Ascending aorta (tissue), 2 donors: Measurements from ENCODE around the gene GIGYF1. TPM values are rescaled to one million over a fixed set of nuclear protein-coding genes. Genes with fewer than 3 reads are reported as not detected.

Source experiments
- DNase-seq, 2 donors: peaks; one replicate each; pipeline ENCODE4 v3.0.0-alpha.2; 2019; ENCODE audit warnings: low spot score in 2 of 2
- H3K27ac ChIP-seq, 2 donors: fragments of 200-600 bp; sonication (generic); one replicate each; pipeline ENCODE4 v1.5.1; 2016 to 2017; ENCODE audit warnings: mild to moderate bottlenecking in 1 of 2
- H3K27me3 ChIP-seq: fragments of 200-600 bp; sonication (generic); one replicate; pipeline ENCODE4 v1.5.1; 2017
- H3K36me3 ChIP-seq, 2 donors: fragments of 200-600 bp; sonication (generic); one replicate each; pipeline ENCODE4 v1.5.1; 2016
- H3K4me1 ChIP-seq, 2 donors: fragments of 200-600 bp; sonication (generic); one replicate each; pipeline ENCODE4 v1.5.1; 2016 to 2017; ENCODE audit warnings: mild to moderate bottlenecking in 1 of 2
- H3K4me3 ChIP-seq, 2 donors: fragments of 200-600 bp; sonication (generic); one replicate each; pipeline ENCODE4 v1.5.1; 2016 to 2017; ENCODE audit warnings: mild to moderate bottlenecking in 1 of 2
- H3K9me3 ChIP-seq, 2 donors: fragments of 200-600 bp; sonication (generic); one replicate each; pipeline ENCODE4 v1.5.1; 2016
- intact Hi-C: fragments of 100-400 bp; cut with DNase I; formaldehyde crosslinking; loops from one replicate; pipeline ENCODE4 v1.15.1; 2023
- total RNA-seq: library from RNA; depleted of rRNA; stranded (reverse); fragments of >200 nt; gene quantifications from one replicate; pipeline ENCODE4 v1.1.0, GENCODE V29; 2016
- TF ChIP-seq, protein P1 (sequence below), 3 experiments: fragments of 200-600 bp in 2 of 3; fragments of 450-650 bp in 1 of 3; sonication (generic) in 2 of 3; IDR thresholded peaks; one replicate each; pipeline ENCODE4 v1.5.1; 2016 to 2019; ENCODE audit warnings: antibody characterized with exemption in 3 of 3, mild to moderate bottlenecking in 1 of 3, moderate library complexity in 1 of 3

Gene GIGYF1
- total RNA-seq, 1 donor from 2014 or later: 31.1 TPM

DNA sequence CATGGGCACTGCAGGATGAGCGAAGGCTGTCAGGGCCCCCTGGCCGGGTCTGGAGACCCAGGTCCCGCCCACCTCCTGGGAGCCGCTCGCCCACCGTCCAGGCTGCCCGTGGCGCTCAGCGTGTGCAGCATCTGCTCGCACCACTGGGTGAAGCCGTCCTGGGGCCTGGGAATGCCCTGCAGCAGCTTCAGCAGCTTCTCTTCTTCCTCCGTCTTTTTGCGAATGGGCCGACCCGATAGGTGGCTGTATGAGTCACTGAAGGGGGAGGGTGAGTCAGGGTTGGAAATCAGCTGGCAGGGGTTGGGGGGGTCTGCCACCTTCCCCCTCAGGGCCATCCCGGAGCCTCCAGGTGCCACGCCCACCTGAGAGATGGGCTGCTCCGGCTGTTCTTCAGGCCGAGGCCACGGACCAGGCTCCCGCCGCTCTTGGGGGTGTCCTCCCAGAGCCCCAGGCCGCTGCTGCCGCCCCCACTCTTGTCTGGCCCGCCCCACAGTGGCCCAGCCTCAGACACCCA, 11.8 kb downstream of the GIGYF1 start:
- Histone ChIP-seq H3K4me1 (peaks cover 0 to 4% of the 10 kb centered on the region in 2 donors), H3K9me3 (no peaks in the 10 kb centered on the region), H3K27ac (no peak overlapping the region), H3K36me3 (peaks cover 77 to 91% of the 10 kb centered on the region in 2 donors), H3K4me3 (no peak overlapping the region), H3K27me3 (no peaks in the 10 kb centered on the region)
- intact Hi-C loops: no loop called here
- TF ChIP-seq, protein P1, sequence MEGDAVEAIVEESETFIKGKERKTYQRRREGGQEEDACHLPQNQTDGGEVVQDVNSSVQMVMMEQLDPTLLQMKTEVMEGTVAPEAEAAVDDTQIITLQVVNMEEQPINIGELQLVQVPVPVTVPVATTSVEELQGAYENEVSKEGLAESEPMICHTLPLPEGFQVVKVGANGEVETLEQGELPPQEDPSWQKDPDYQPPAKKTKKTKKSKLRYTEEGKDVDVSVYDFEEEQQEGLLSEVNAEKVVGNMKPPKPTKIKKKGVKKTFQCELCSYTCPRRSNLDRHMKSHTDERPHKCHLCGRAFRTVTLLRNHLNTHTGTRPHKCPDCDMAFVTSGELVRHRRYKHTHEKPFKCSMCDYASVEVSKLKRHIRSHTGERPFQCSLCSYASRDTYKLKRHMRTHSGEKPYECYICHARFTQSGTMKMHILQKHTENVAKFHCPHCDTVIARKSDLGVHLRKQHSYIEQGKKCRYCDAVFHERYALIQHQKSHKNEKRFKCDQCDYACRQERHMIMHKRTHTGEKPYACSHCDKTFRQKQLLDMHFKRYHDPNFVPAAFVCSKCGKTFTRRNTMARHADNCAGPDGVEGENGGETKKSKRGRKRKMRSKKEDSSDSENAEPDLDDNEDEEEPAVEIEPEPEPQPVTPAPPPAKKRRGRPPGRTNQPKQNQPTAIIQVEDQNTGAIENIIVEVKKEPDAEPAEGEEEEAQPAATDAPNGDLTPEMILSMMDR (IDR thresholded peaks at IDR 0.05): no peak
- no peak for DNase-seq

GRCh38 chr7:100681491-100682227, 12.4 kb downstream of the GIGYF1 start:
- H3K4me3 ChIP-seq: no peak overlapping the region
- intact Hi-C loops: no loop called here
- peaks cover 77 to 91% of the 10 kb centered on the region in 2 donors for H3K36me3 ChIP-seq
- H3K27me3 ChIP-seq: no peaks in the 10 kb centered on the region
- H3K9me3 ChIP-seq: no peaks in the 10 kb centered on the region
- no peak for DNase-seq
- H3K27ac ChIP-seq: no peak overlapping the region
- peaks cover 0 to 4% of the 10 kb centered on the region in 2 donors for H3K4me1 ChIP-seq
- TF ChIP-seq, protein P1 (IDR thresholded peaks at IDR 0.05): no peak

GRCh38 chr7:100680576-100681271, 13.3 kb downstream of the GIGYF1 start:
- no peak for DNase-seq
- peaks cover 3 to 12% of the 10 kb centered on the region in 2 donors for H3K4me1 ChIP-seq

GRCh38 chr7:100679927-100680575, 14.0 kb downstream of the GIGYF1 start:
- Histone ChIP-seq H3K4me3 (no peak overlapping the region), H3K27ac (peak overlapping the region; percentile 47 to 51), H3K9me3 (no peaks in the 10 kb centered on the region), H3K4me1 (peaks cover 3 to 12% of the 10 kb centered on the region in 2 donors), H3K36me3 (peaks cover 63 to 78% of the 10 kb centered on the region in 2 donors), H3K27me3 (no peaks in the 10 kb centered on the region)
- no peak for DNase-seq
- intact Hi-C loops: no loop called here
- TF ChIP-seq, protein P1 (IDR thresholded peaks at IDR 0.05): no peak

More at GRCh38 chr7:100680576-100681271, 13.3 kb downstream of the GIGYF1 start:
- Histone ChIP-seq H3K36me3 (peaks cover 70 to 85% of the 10 kb centered on the region in 2 donors), H3K27ac (peak overlapping the region; percentile 47 to 59), H3K4me3 (no peak overlapping the region), H3K9me3 (no peaks in the 10 kb centered on the region), H3K27me3 (no peaks in the 10 kb centered on the region)
- TF ChIP-seq, protein P1 (IDR thresholded peaks at IDR 0.05): no peak
- intact Hi-C loops: no loop called here

DNA sequence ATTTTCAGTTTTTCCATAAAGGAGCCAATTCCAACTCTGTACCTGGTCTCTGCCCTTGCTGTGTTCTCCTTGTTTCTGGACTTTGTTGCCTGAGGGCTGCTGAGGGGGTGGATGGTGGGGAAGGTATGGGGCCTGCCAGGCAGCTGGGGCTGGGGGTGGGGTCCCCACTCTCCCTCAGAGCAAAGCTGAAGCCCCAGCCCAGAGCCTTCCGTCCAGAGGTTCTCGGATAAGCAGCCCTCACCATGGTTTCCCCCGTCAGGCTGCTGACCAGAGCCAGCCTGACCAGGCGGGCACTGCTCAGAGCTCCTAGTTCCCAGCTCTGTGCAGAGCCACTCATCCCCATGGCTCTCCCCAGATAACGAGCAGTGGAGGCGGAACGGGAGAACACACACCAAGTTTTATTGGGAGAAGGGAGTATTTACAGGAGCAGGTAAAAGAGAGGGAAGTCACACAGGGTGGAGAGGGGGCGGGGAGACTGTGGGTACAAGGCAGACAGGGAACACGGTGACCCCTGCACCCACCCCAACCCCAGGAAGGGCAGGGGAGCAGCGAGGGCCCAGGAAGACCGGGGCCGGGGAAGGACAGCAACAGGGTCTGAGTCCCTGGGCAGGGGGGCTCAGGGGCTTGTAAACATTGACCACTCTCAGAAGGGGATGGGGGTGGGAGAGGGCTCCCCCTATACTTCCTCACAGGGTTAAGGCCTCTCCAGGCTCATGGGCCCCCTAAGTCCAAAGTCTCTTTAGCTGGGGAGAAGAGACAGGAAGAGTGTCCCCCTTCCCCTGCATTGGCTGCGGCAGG, 14.7 kb downstream of the GIGYF1 start:
- peaks cover 3 to 12% of the 10 kb centered on the region in 2 donors for H3K4me1 ChIP-seq
- H3K27me3 ChIP-seq: no peaks in the 10 kb centered on the region
- H3K9me3 ChIP-seq: no peaks in the 10 kb centered on the region
- intact Hi-C loops: no loop called here
- peaks cover 56 to 71% of the 10 kb centered on the region in 2 donors for H3K36me3 ChIP-seq
- no peak for DNase-seq
- peak overlapping the region in 1 of 2 donors; percentile 51 for H3K27ac ChIP-seq
- TF ChIP-seq, protein P1 (IDR thresholded peaks at IDR 0.05): no peak
- H3K4me3 ChIP-seq: no peak overlapping the region
